ENCODE results near the gene APRT.

DNA sequence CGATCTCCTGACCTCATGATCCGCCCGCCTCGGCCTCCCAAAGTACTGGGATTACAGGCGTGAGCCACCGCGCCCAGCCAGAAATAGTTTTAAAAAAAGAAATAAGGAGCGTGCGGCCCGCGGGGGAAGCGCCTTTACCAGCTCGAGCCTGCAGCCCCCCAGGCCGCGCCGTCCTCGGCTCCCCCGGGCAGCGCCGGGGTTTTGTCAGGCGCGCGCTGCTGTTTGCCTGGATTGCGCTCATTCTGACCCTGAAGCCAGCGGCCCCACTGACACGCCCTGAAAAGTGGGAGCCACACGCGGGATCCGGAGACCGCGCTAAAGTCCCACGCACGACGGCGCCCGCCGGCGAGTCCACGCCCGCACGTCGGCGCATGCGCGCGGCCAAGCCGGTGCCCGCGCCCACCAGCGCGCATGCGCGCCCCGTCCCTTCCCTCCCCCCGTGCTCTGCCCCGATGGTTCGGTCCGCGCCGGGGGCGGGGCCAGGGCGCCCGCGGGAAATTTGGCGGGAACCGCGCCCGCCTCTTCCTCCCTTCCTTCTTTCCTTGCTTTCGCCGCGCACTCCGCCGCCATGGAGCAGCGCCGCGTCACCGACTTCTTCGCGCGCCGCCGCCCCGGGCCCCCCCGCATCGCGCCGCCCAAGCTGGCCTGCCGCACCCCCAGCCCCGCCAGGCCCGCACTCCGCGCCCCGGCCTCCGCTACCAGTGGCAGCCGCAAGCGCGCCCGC, 8.3 kb downstream of the APRT start, which contains the start of gene CDT1:
- peak; percentile 62; the same call in 1 of the 2 replicates for TF ChIP-seq POLR2A (IDR thresholded peaks at IDR 0.05; ENCODE audit: low read depth, low read length)
- TF ChIP-seq POLR2AphosphoS5 (IDR thresholded peaks at IDR 0.05; ENCODE audit: low read depth, low read length): peak; percentile 48; the same call in 1 of the 2 replicates
